Measurements from ENCODE around the gene THAP7. TPM values are rescaled to one million over a fixed set of nuclear protein-coding genes. Genes with fewer than 3 reads are reported as not detected.

Gene THAP7
- total and polyA plus RNA-seq, 9 of the 15 experiments (the other 6 are each of a cell fraction or from before 2014, with no cell fraction given), result 7.9 to 263 (median 84.1) TPM

- no TSS peak for BruUV-seq (replicated peaks)
- in situ Hi-C loops (cut with MboI) (no loop called here), intact Hi-C loops (cut with micrococcal nuclease) (loop anchor here (1.0 to 5.0 kb wide), 6 partner anchors 57 to 493 kb away; partner anchors contain the start of genes CRKL, MED15, PI4KA and SNAP29)
- Histone ChIP-seq H3K9me1 (ENCODE audit: control insufficient read depth, insufficient read depth, low read length) (no peaks in the 10 kb centered on the region), H3K36me3 (ENCODE audit: control insufficient read depth, insufficient read depth, low read length) (peaks cover 56% of the 10 kb centered on the region), H3K79me2 (ENCODE audit: control insufficient read depth, insufficient read depth, low read length) (peaks cover 46% of the 10 kb centered on the region), H3K9ac (ENCODE audit: insufficient read depth in 1 of 2, low read depth in 2 of 2, low read length in 2 of 2) (peak overlapping the region; percentile 85 to 93), H3K27me3 (ENCODE audit: control insufficient read depth in 2 of 2, insufficient read depth in 2 of 2, low read length in 2 of 2) (no peaks in the 10 kb centered on the region), H3K27ac (ENCODE audit: extremely low read depth, low read depth, low read length) (peak overlapping the region; percentile 87), H3K9me3 (replicated peaks; ENCODE audit: control insufficient read depth, insufficient read depth, low read depth, low read length) (no peaks in the 10 kb centered on the region), H2AFZ (ENCODE audit: low read depth, low read length) (no peak overlapping the region), H3K4me3 (peak overlapping the region; percentile 58), H3K4me1 (replicated peaks in 1 of 2; ENCODE audit: control insufficient read depth in 2 of 2, insufficient read depth in 2 of 2, low read length in 2 of 2) (peaks cover 25 to 85% of the 10 kb centered on the region in 2 experiments), H4K20me1 (replicated peaks; ENCODE audit: control insufficient read depth, insufficient read depth, low read length) (peaks cover 28% of the 10 kb centered on the region; the same call in 1 of the 2 replicates), H3K4me2 (ENCODE audit: insufficient read depth, low read length) (peak overlapping the region; percentile 88)
- peak; percentile 4 for ATAC-seq
- ChIA-PET POLR2A (interaction anchor here (0.6 to 17.9 kb wide), 17 partner anchors 12 to 471 kb away, joined by 3 to 451 read pairs (median 5); partner anchors contain the start of genes AIFM3, CRKL, LZTR1 and P2RX6), CTCF (ENCODE audit: low intra/inter-chr PET ratio) (no interaction called here)
- WGBS (ENCODE audit: insufficient coverage, low coverage, missing lambda C conversion rate), result 37% methylated on average over 22 of the region's 22 CpGs
- DNase-seq (ENCODE audit: extremely low read depth in 1 of 4, low spot score in 3 of 4), result peak in 2 of 4 experiments; percentile 77 to 83
- FAIRE-seq, result no peak
- TF ChIP-seq ZBTB9 (CRISPR knock-in tag; IDR thresholded peaks at IDR 0.05), result peak; percentile 40; the same call in 1 of the 2 replicates
- TF ChIP-seq NEUROD1 (IDR thresholded peaks at IDR 0.05; ENCODE audit: borderline replicate concordance, low read depth, low read length, partially characterized antibody), result no peak
- no peak for TF ChIP-seq PPARD (CRISPR knock-in tag; IDR thresholded peaks at IDR 0.05)
- peak; percentile 30; the same call in 1 of the 2 replicates for TF ChIP-seq GABPB2 (CRISPR knock-in tag; conservative IDR thresholded peaks at IDR 0.05)
- TF ChIP-seq PRPF4 (IDR thresholded peaks at IDR 0.05; ENCODE audit: insufficient read depth, low read depth, low read length, poor library complexity, severe bottlenecking), result no peak
- TF ChIP-seq SREBF2 (CRISPR knock-in tag; IDR thresholded peaks at IDR 0.05), result no peak
- no peak for TF ChIP-seq NR2C1 (IDR thresholded peaks at IDR 0.05)
- TF ChIP-seq NR2C1 (tag; IDR thresholded peaks at IDR 0.05), result no peak
- TF ChIP-seq RAD21 (CRISPR knock-in tag; conservative IDR thresholded peaks at IDR 0.05 in 1 of 2, IDR thresholded peaks at IDR 0.05 in 1 of 2), result peak in 1 of 2 experiments; percentile 48; a peak in 2 of 4 replicates
- no peak; the same call in 1 of the 2 replicates for TF ChIP-seq GTF2F1 (IDR thresholded peaks at IDR 0.05; ENCODE audit: low read depth, low read length)
- TF ChIP-seq ZKSCAN3 (CRISPR knock-in tag; IDR thresholded peaks at IDR 0.05), result no peak
- TF ChIP-seq SIRT6 (IDR thresholded peaks at IDR 0.05; ENCODE audit: low read depth, low read length), result peak; percentile 96
- no peak for TF ChIP-seq DPF2 (IDR thresholded peaks at IDR 0.05)
- no peak for TF ChIP-seq RERE (CRISPR knock-in tag; IDR thresholded peaks at IDR 0.05; ENCODE audit: borderline replicate concordance)
- TF ChIP-seq ZNF785 (CRISPR knock-in tag; IDR thresholded peaks at IDR 0.05), result no peak
- TF ChIP-seq SP1 (CRISPR knock-in tag; IDR thresholded peaks at IDR 0.05), result no peak
These were observed 1.5 kb downstream of the THAP7 start for GRCh38 chr22:21000207-21000986.
